ENCODE measurements around the gene FFAR1. TPM values are rescaled to one million over a fixed set of nuclear protein-coding genes. Genes with fewer than 3 reads are reported as not detected.

FFAR1 gene
- polyA plus RNA-seq, 3 donors = 0.04 TPM; not detected in 2

GRCh38 chr19:35317464-35318043 is 30.1 kb upstream of the FFAR1 start:
- Histone ChIP-seq H3K27me3 (ENCODE audit: control insufficient read depth in 2 of 2, insufficient read depth in 2 of 2, low read length in 2 of 2) (no peaks in the 10 kb centered on the region), H2AFZ (ENCODE audit: insufficient read depth, low read depth, low read length, poor library complexity, severe bottlenecking) (peak overlapping the region; percentile 66), H3K27ac (ENCODE audit: low read depth in 1 of 2, low read length in 2 of 2) (peak overlapping the region; percentile 83 to 90), H3K9ac (ENCODE audit: insufficient read depth, low read length, poor library complexity, severe bottlenecking) (no peak overlapping the region), H3K36me3 (replicated peaks in 1 of 2; ENCODE audit: control insufficient read depth in 1 of 2, insufficient read depth in 2 of 2, low read length in 2 of 2) (no peaks in the 10 kb centered on the region), H3K4me1 (ENCODE audit: control insufficient read depth in 1 of 2, insufficient read depth in 2 of 2, low read length in 2 of 2) (peaks cover 54 to 61% of the 10 kb centered on the region in 2 donors), H3K79me2 (ENCODE audit: insufficient read depth, low read length) (no peaks in the 10 kb centered on the region), H3K4me3 (replicated peaks in 1 of 3; ENCODE audit: low read depth in 2 of 3, low read length in 3 of 3) (no peak overlapping the region), H3K4me2 (replicated peaks; ENCODE audit: extremely low read depth, low read length, poor library complexity, severe bottlenecking) (no peak overlapping the region), H4K20me1 (ENCODE audit: insufficient read depth, low read length) (no peaks in the 10 kb centered on the region), H3K9me3 (replicated peaks in 1 of 2; ENCODE audit: control insufficient read depth in 1 of 2, insufficient read depth in 1 of 2, low read length in 2 of 2) (no peaks in the 10 kb centered on the region)
- Mint-ChIP-seq H3K9me3 (peaks cover 0 to 5% (median 2%) of the 10 kb centered on the region in 7 donors), H3K27ac (peak overlapping the region; percentile 86 to 99 (median 98)), H3K4me1 (peaks cover 57% of the 10 kb centered on the region), H3K4me3 (peak overlapping the region in 1 of 2 donors; percentile 67), H3K27me3 (ENCODE audit: low read depth in 3 of 3) (peaks cover 0 to 5% (median 2%) of the 10 kb centered on the region in 3 donors), H3K36me3 (peaks cover 0 to 11% of the 10 kb centered on the region in 2 donors)
- intact Hi-C loops (cut with micrococcal nuclease) = loop anchor here in 1 of 2 donors (2.0 to 5.0 kb wide), 3 partner anchors 45 to 119 kb away; no protein-coding TSS in a partner anchor
- DNase-seq = peak; percentile 51 to 63 (median 59)
- 40% methylated on average over 7 of the region's 7 CpGs for WGBS (ENCODE audit: insufficient coverage)
- TF ChIP-seq CTCF (IDR thresholded peaks at IDR 0.05) = no peak

- peak overlapping the region; percentile 20 to 67 for H3K4me3 Mint-ChIP-seq
Observed at GRCh38 chr19:35318679-35319448, 28.8 kb upstream of the FFAR1 start.

More at GRCh38 chr19:35318679-35319448, 28.8 kb upstream of the FFAR1 start:
- peak; percentile 97 to 99 (median 97) for DNase-seq
- H3K4me1 Mint-ChIP-seq = peaks cover 65% of the 10 kb centered on the region
- H3K4me2 ChIP-seq (replicated peaks; ENCODE audit: extremely low read depth, low read length, poor library complexity, severe bottlenecking) = no peak overlapping the region
- H3K27ac ChIP-seq (ENCODE audit: low read depth in 1 of 2, low read length in 2 of 2) = peak overlapping the region; percentile 83 to 90
- no peaks in the 10 kb centered on the region for H4K20me1 ChIP-seq (ENCODE audit: insufficient read depth, low read length)
- H3K27me3 Mint-ChIP-seq (ENCODE audit: low read depth in 3 of 3) = peaks cover 0 to 5% (median 2%) of the 10 kb centered on the region in 3 donors
- peaks cover 65 to 75% of the 10 kb centered on the region in 2 donors for H3K4me1 ChIP-seq (ENCODE audit: control insufficient read depth in 1 of 2, insufficient read depth in 2 of 2, low read length in 2 of 2)
- no peak for TF ChIP-seq CTCF (IDR thresholded peaks at IDR 0.05)
- peaks cover 0 to 7% (median 2%) of the 10 kb centered on the region in 7 donors for H3K9me3 Mint-ChIP-seq
- WGBS (ENCODE audit: insufficient coverage) = 42% methylated on average over 14 of the region's 16 CpGs
- intact Hi-C loops (cut with micrococcal nuclease) = loop anchor here in 1 of 2 donors (1.0 to 5.0 kb wide), 4 partner anchors 13 to 118 kb away; no protein-coding TSS in a partner anchor
- no peaks in the 10 kb centered on the region for H3K27me3 ChIP-seq (ENCODE audit: control insufficient read depth in 2 of 2, insufficient read depth in 2 of 2, low read length in 2 of 2)
- H3K36me3 Mint-ChIP-seq = peaks cover 0 to 11% of the 10 kb centered on the region in 2 donors
- peak overlapping the region; percentile 35 for H3K9ac ChIP-seq (ENCODE audit: insufficient read depth, low read length, poor library complexity, severe bottlenecking)
- H3K9me3 ChIP-seq (replicated peaks in 1 of 2; ENCODE audit: control insufficient read depth in 1 of 2, insufficient read depth in 1 of 2, low read length in 2 of 2) = no peaks in the 10 kb centered on the region
- H3K36me3 ChIP-seq (replicated peaks in 1 of 2; ENCODE audit: control insufficient read depth in 1 of 2, insufficient read depth in 2 of 2, low read length in 2 of 2) = no peaks in the 10 kb centered on the region
- H3K4me3 ChIP-seq (replicated peaks in 1 of 3; ENCODE audit: low read depth in 2 of 3, low read length in 3 of 3) = no peak overlapping the region
- H3K27ac Mint-ChIP-seq = peak overlapping the region; percentile 87 to 99 (median 98)
- no peaks in the 10 kb centered on the region for H3K79me2 ChIP-seq (ENCODE audit: insufficient read depth, low read length)
- peak overlapping the region; percentile 21 for H2AFZ ChIP-seq (ENCODE audit: insufficient read depth, low read depth, low read length, poor library complexity, severe bottlenecking)
